GM19025 (cell line): ENCODE results near the gene MTA3.

Experiments used
- ATAC-seq: cut with Tn5 transposase; IDR thresholded peaks from one replicate; pipeline ENCODE4 v1.9.1; 2021; ENCODE audit warnings: mild to moderate bottlenecking, low read depth, moderate library complexity; ENCODE audit not compliant: unreplicated experiment

The MTA3 gene

GRCh38 chr2:42755191-42755880 is 186.9 kb downstream of the MTA3 start:
- no peak for ATAC-seq

GRCh38 chr2:42756150-42756775 is 187.8 kb downstream of the MTA3 start:
- ATAC-seq: no peak

- no peak for ATAC-seq
Observed at GRCh38 chr2:42756966-42757513, 188.6 kb downstream of the MTA3 start.

- ATAC-seq: no peak
Observed at GRCh38 chr2:42757981-42758740, 189.7 kb downstream of the MTA3 start.

- no peak for ATAC-seq
Observed at GRCh38 chr2:42758751-42759150, 190.3 kb downstream of the MTA3 start.

- no peak for ATAC-seq
Observed at GRCh38 chr2:42761554-42761953, 193.1 kb downstream of the MTA3 start.

GRCh38 chr2:42762155-42762554 is 193.7 kb downstream of the MTA3 start:
- no peak for ATAC-seq

GRCh38 chr2:42762823-42763804 is 194.7 kb downstream of the MTA3 start:
- no peak for ATAC-seq

GRCh38 chr2:42764096-42764495 is 195.7 kb downstream of the MTA3 start, which contains the start of gene OXER1:
Gene OXER1 (minus strand): TSS chr2:42764135. CDS start chr2:42764062, 73 bp downstream.
- no peak for ATAC-seq

GRCh38 chr2:42764901-42765300 is 196.5 kb downstream of the MTA3 start:
- no peak for ATAC-seq

GRCh38 chr2:42765686-42766085 is 197.3 kb downstream of the MTA3 start:
- no peak for ATAC-seq

- ATAC-seq: no peak
Observed at GRCh38 chr2:42767080-42767898, 198.9 kb downstream of the MTA3 start.

GRCh38 chr2:42767899-42768705 is 199.7 kb downstream of the MTA3 start:
- no peak for ATAC-seq

GRCh38 chr2:42768706-42769256 is 200.3 kb downstream of the MTA3 start:
- no peak for ATAC-seq

GRCh38 chr2:42769583-42770287 is 201.3 kb downstream of the MTA3 start:
- no peak for ATAC-seq

GRCh38 chr2:42770288-42771131 is 202.1 kb downstream of the MTA3 start:
- peak; percentile 45 for ATAC-seq
